Mononuclear cell (primary cell): ENCODE measurements around the gene ITIH5. TPM values are rescaled to one million over a fixed set of nuclear protein-coding genes. Genes with fewer than 3 reads are reported as not detected.

Experiments
- H3K27me3 ChIP-seq: 2 replicates; pipeline ENCODE4 v1.6.0; 2011; ENCODE audit warnings: low read length, control low read depth; ENCODE audit not compliant: insufficient read depth
- H3K4me1 ChIP-seq: 2 replicates; pipeline ENCODE4 v1.5.1; 2011; ENCODE audit warnings: mild to moderate bottlenecking, low read length, control low read depth; ENCODE audit not compliant: insufficient read depth
- H3K4me3 ChIP-seq: 2 replicates; pipeline ENCODE4 v1.5.1; 2011; ENCODE audit warnings: mild to moderate bottlenecking, low read length, moderate library complexity
- H3K9me3 ChIP-seq: 2 replicates; pipeline ENCODE4 v1.5.1; 2011; ENCODE audit warnings: low read depth, mild to moderate bottlenecking, control low read depth, low read length
- total RNA-seq: library from RNA; depleted of rRNA; stranded (reverse); fragments of >200 nt; gene quantifications from one replicate; pipeline ENCODE4 v1.2.3, GENCODE V29; 2012

Gene ITIH5
- total RNA-seq, 1 donor: 0.10 TPM

DNA sequence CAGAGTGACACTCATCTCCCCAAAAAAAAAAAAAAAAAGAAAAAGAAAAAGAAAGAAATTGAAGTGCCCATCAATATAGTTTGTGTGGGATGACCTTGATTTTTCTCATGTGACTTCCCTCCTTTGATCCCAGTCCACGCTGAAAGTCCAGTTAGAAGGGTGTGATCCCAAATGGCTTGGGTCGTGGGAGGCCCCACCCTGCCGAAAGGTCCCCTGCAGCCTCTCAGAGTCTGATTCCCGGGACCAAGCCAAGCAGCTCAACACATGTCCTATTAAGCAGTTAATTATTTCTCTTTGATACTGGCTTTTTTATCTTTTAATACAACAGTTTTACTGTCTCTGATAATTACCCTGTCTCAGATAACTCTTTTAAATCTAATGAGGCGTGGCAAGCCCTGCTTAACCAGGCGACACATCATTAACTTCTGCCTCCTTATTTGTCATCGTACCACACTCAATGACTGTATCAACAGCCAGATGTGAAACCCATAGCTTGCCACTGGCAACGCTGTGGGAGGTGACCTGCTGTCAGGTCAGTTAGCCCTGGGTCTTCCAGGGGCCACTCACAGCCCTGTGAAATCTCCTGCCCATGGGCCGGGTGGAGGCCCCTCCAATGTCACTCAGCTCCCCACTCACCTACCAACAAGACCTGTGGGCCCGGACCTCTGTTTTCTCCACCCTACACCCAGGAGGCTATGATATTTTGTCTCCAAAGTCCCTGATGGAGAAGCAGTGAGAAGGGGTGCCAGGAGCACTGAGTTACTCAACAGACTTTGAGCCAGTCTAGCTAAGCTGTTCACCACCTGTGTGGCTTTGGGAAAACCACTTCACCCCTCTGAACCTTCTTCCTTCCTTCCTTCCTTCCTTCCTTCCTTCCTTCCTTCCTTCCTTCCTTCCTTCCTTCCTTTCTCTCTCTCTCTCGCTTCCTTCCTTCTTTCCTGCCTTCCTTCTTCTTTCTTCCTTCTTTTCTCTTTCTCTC lies 146.0 kb downstream of the ITIH5 start:
- no peak overlapping the region for H3K4me3 ChIP-seq
- peaks cover 7% of the 10 kb centered on the region for H3K4me1 ChIP-seq
- H3K9me3 ChIP-seq: no peaks in the 10 kb centered on the region
- H3K27me3 ChIP-seq: no peaks in the 10 kb centered on the region

GRCh38 chr10:7519351-7519750 lies 147.4 kb downstream of the ITIH5 start:
- no peaks in the 10 kb centered on the region for H3K4me1 ChIP-seq
- H3K4me3 ChIP-seq: no peak overlapping the region
- no peaks in the 10 kb centered on the region for H3K9me3 ChIP-seq
- H3K27me3 ChIP-seq: no peaks in the 10 kb centered on the region

GRCh38 chr10:7518693-7519092 lies 148.1 kb downstream of the ITIH5 start:
- H3K4me3 ChIP-seq: no peak overlapping the region
- no peaks in the 10 kb centered on the region for H3K4me1 ChIP-seq
- H3K9me3 ChIP-seq: no peaks in the 10 kb centered on the region
- H3K27me3 ChIP-seq: no peaks in the 10 kb centered on the region

- H3K27me3 ChIP-seq: no peaks in the 10 kb centered on the region
- no peaks in the 10 kb centered on the region for H3K9me3 ChIP-seq
- no peak overlapping the region for H3K4me3 ChIP-seq
- H3K4me1 ChIP-seq: peaks cover 4% of the 10 kb centered on the region
Observed at GRCh38 chr10:7515439-7515838, 151.3 kb downstream of the ITIH5 start.

DNA sequence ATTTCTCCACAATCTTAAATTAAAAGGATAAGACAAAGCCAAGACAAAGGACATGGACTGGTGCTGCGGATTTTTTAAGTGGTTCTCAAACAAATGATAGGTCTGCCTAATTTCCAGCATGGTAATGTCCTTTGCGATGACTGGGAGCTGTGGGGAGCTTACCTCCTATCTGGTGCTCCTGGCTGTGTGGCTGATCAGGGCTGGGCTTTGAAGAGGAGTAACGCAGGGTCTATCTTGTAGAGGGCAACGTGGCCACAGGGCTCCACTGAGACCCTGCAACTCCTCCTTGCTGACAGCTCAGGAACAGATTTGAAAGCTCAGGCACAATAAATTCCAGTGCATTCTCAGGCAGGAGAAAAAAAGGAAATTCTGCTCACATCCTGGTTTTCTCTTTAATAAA lies 152.8 kb downstream of the ITIH5 start:
- peaks cover 4% of the 10 kb centered on the region for H3K4me1 ChIP-seq
- H3K27me3 ChIP-seq: no peaks in the 10 kb centered on the region
- H3K9me3 ChIP-seq: no peaks in the 10 kb centered on the region
- no peak overlapping the region for H3K4me3 ChIP-seq

- peaks cover 9% of the 10 kb centered on the region for H3K4me1 ChIP-seq
- no peak overlapping the region for H3K4me3 ChIP-seq
- H3K27me3 ChIP-seq: no peaks in the 10 kb centered on the region
- H3K9me3 ChIP-seq: no peaks in the 10 kb centered on the region
Observed at GRCh38 chr10:7513455-7513854, 153.3 kb downstream of the ITIH5 start.

DNA sequence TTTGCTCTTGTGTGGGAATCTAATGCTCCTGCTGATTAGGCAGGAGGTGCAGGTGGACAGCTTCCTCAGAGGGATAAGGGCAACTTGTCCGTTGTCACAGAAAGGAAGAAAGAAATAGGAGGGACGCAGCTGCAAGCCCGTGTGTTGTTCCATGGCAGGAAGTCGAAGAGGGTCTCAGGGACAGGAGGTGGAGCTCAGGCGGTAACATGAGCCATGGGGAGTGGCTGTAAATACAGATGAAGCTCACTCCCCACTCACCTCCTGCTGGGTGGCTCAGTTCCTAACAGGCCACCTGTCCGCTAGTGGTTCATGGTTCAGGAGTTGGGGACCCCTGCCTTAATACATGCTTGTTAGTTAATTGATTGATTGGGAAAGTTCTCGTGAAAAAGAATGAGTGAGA lies 154.3 kb downstream of the ITIH5 start:
- Histone ChIP-seq H3K4me3 (no peak overlapping the region), H3K27me3 (no peaks in the 10 kb centered on the region), H3K9me3 (no peaks in the 10 kb centered on the region), H3K4me1 (peaks cover 18% of the 10 kb centered on the region)

- no peaks in the 10 kb centered on the region for H3K27me3 ChIP-seq
- H3K9me3 ChIP-seq: no peaks in the 10 kb centered on the region
- peaks cover 20% of the 10 kb centered on the region for H3K4me1 ChIP-seq
- no peak overlapping the region for H3K4me3 ChIP-seq
Observed at GRCh38 chr10:7511612-7512011, 155.2 kb downstream of the ITIH5 start.

Other genes with a start within 250 kb of the ITIH5 start
- gene ITIH2, start 36.4 kb upstream of the ITIH5 start, total RNA-seq: not detected
- gene KIN, start 121.0 kb upstream of the ITIH5 start, total RNA-seq: 7.9 TPM
- gene ATP5F1C, start 121.2 kb upstream of the ITIH5 start, total RNA-seq: 303 TPM
- 6.7 TPM for gene TAF3, start 151.5 kb upstream of the ITIH5 start, total RNA-seq